K562 (cell line): ENCODE results near the gene P2RX3. TPM values are rescaled to one million over a fixed set of nuclear protein-coding genes. Genes with fewer than 3 reads are reported as not detected.

Source experiments
- ATAC-seq: fragments of 200-7000 bp; cut with Tn5 transposase; 3 replicates; pipeline ENCODE4 v1.9.1; 2020; ENCODE audit warnings: moderate library complexity
- BruUV-seq: library from RNA; stranded (reverse); fragments of 400-500 nt; replicated peaks from 2 replicates; lab custom pipeline; 2021; lab: Mats Ljungman, UMichigan
- CTCF ChIA-PET: fragments of 300-600 bp; formaldehyde crosslinking; extraction: SDS; loops from one replicate; lab custom pipeline; 2021; ENCODE audit warnings: low intra/inter-chr PET ratio; lab: Yijun Ruan, JAX
- POLR2A ChIA-PET: fragments of 300-600, 350-650 bp; sonication (Branson Sonifier 250); formaldehyde crosslinking; extraction: SDS; loops from one replicate; lab custom pipeline; 2021; ENCODE audit warnings: antibody characterized with exemption, inconsistent platforms; lab: Yijun Ruan, JAX
- DNase-seq, 4 experiments: peaks; one replicate each; pipeline versions ENCODE4 v3.0.0 to v3.0.0-alpha.2; 2011 to 2018; ENCODE audit warnings: low spot score in 3 of 4, mixed read lengths in 3 of 4; ENCODE audit errors: extremely low read depth in 1 of 4
- FAIRE-seq: peaks from 2 replicates; lab custom pipeline; 2011; peaks lifted over from hg19 to GRCh38; lab: Jason Lieb, UNC
- H2AFZ ChIP-seq: 2 replicates; pipeline ENCODE4 v1.6.0; 2011; ENCODE audit warnings: low read depth, low read length, control low read depth, inconsistent platforms
- H3K27ac ChIP-seq: fragments of 200-600 bp; 3 replicates; pipeline ENCODE4 v1.8.0; 2011; ENCODE audit warnings: low read depth, mild to moderate bottlenecking, control low read depth, inconsistent platforms, low read length, moderate library complexity, mixed read lengths; ENCODE audit errors: extremely low read depth
- H3K27me3 ChIP-seq, 2 experiments: fragments of 300-600 bp in 1 of 2; 2 replicates in 1 of 2; 3 replicates in 1 of 2; pipeline versions ENCODE4 v1.6.0 to v1.8.0; 2011; ENCODE audit warnings: inconsistent platforms in 2 of 2, low read length in 2 of 2, mild to moderate bottlenecking in 1 of 2, mixed read lengths in 1 of 2, moderate library complexity in 1 of 2; ENCODE audit not compliant: control insufficient read depth in 2 of 2, insufficient read depth in 2 of 2
- H3K36me3 ChIP-seq: fragments of 300-600 bp; 3 replicates; pipeline ENCODE4 v1.8.0; 2011; ENCODE audit warnings: mild to moderate bottlenecking, low read length, inconsistent platforms; ENCODE audit not compliant: control insufficient read depth, insufficient read depth
- H3K4me1 ChIP-seq, 2 experiments: fragments of 200-600 bp in 1 of 2; replicated peaks in 1 of 2; 2 replicates in 1 of 2; 3 replicates in 1 of 2; pipeline versions ENCODE4 v1.5.1 to v1.8.0; 2011; ENCODE audit warnings: inconsistent platforms in 2 of 2, low read length in 2 of 2, mild to moderate bottlenecking in 1 of 2, mixed read lengths in 1 of 2, moderate library complexity in 1 of 2; ENCODE audit not compliant: control insufficient read depth in 2 of 2, insufficient read depth in 2 of 2
- H3K4me2 ChIP-seq: 2 replicates; pipeline ENCODE4 v1.6.1; 2011; ENCODE audit warnings: low read length, control low read depth, inconsistent platforms, mixed read lengths; ENCODE audit not compliant: insufficient read depth
- H3K4me3 ChIP-seq: fragments of 200-600 bp; sonication (generic), shearing (Covaris generic); 2 replicates; pipeline ENCODE4 v1.5.1; 2016; ENCODE audit warnings: control low read depth, inconsistent platforms
- H3K79me2 ChIP-seq: fragments of 200-600 bp; 3 replicates; pipeline ENCODE4 v1.8.0; 2011; ENCODE audit warnings: low read length, inconsistent platforms; ENCODE audit not compliant: control insufficient read depth, insufficient read depth
- H3K9ac ChIP-seq, 2 experiments: 2 replicates each; pipeline versions ENCODE4 v1.6.0 to v1.6.1; 2011; ENCODE audit warnings: low read depth in 2 of 2, low read length in 2 of 2, control low read depth in 1 of 2, inconsistent platforms in 1 of 2, mild to moderate bottlenecking in 1 of 2, mixed read lengths in 1 of 2; ENCODE audit not compliant: insufficient read depth in 1 of 2
- H3K9me1 ChIP-seq: one replicate; pipeline ENCODE4 v1.6.0; 2011; ENCODE audit warnings: inconsistent platforms, mild to moderate bottlenecking, low read length, moderate library complexity; ENCODE audit not compliant: control insufficient read depth, insufficient read depth
- H3K9me3 ChIP-seq: replicated peaks from 2 replicates; pipeline ENCODE4 v1.5.1; 2011; ENCODE audit warnings: low read depth, low read length, inconsistent platforms; ENCODE audit not compliant: control insufficient read depth, insufficient read depth
- H4K20me1 ChIP-seq: replicated peaks from 2 replicates; pipeline ENCODE4 v1.6.1; 2011; ENCODE audit warnings: low read length, inconsistent platforms, mixed read lengths; ENCODE audit not compliant: control insufficient read depth, insufficient read depth
- NFYB ChIP-seq: IDR thresholded peaks from 2 replicates; pipeline ENCODE4 v1.6.1; 2011; ENCODE audit warnings: mild to moderate bottlenecking, moderate library complexity; ENCODE audit not compliant: insufficient read length; ENCODE audit errors: extremely low read depth
- SP2 ChIP-seq: IDR thresholded peaks from 2 replicates; pipeline ENCODE4 v1.6.1; 2011; ENCODE audit warnings: mild to moderate bottlenecking, low read depth, low read length, moderate library complexity; ENCODE audit not compliant: poor library complexity, severe bottlenecking; ENCODE audit errors: extremely low read depth
- ZNF12 ChIP-seq: sonication (generic); formaldehyde crosslinking; IDR thresholded peaks from 2 replicates; pipeline ENCODE4 v1.4.0; 2020; ENCODE audit warnings: mild to moderate bottlenecking, missing genetic modification reagents
- WGBS: fragments of 100-300 bp; shearing (Covaris generic); methylation state at CpG from one replicate; pipeline ENCODE4 v1.1.6; 2016; ENCODE audit warnings: low coverage, mixed read lengths; ENCODE audit not compliant: insufficient coverage; ENCODE audit errors: missing lambda C conversion rate; 5-methylcytosine and 5-hydroxymethylcytosine counted together
- in situ Hi-C: fragments of 300-500 bp; cut with MboI; formaldehyde crosslinking; loops from 4 replicates; pipeline ENCODE4 v1.15.0; 2018; ENCODE audit warnings: inconsistent platforms, mixed read lengths
- intact Hi-C: fragments of 100-400 bp; cut with micrococcal nuclease; formaldehyde crosslinking; loops from 2 replicates; pipeline ENCODE4 v1.14.2; 2022
- polyA plus RNA-seq, 8 experiments: library from polyadenylated mRNA; depleted of rRNA in 4 of 8; stranded (reverse) in 5 of 8; unstranded in 3 of 8; fragments of >200 nt; fragmentation: Nextera tagmentation in 2 of 8; fragmentation: Illumina TruSeq in 1 of 8; extraction: Ambion mirVana in 2 of 8; extraction: Trizol in 1 of 8; gene quantifications; 2 replicates each; pipeline versions ENCODE4 v1.2.1 to v1.2.3, GENCODE V29; 2011 to 2014; ENCODE audit warnings: inconsistent platforms in 1 of 8, missing spikeins in 1 of 8
- total RNA-seq, 7 experiments: library from RNA; depleted of rRNA in 6 of 7; stranded (reverse); fragments of >200 nt in 6 of 7; fragmentation: Illumina TruSeq in 2 of 7; extraction: Trizol in 2 of 7; gene quantifications; 2 replicates each; pipeline versions ENCODE4 v1.2.1 to v1.2.3, GENCODE V29; 2011 to 2021; ENCODE audit warnings: low replicate concordance in 1 of 7
- TF ChIP-seq, protein P1 (sequence below): sonication (generic); IDR thresholded peaks from 2 replicates; pipeline ENCODE4 v1.6.1; 2016

Gene P2RX3
- total and polyA plus RNA-seq, 9 of the 15 experiments (the other 6 are each of a cell fraction or from before 2014, with no cell fraction given): not detected

DNA sequence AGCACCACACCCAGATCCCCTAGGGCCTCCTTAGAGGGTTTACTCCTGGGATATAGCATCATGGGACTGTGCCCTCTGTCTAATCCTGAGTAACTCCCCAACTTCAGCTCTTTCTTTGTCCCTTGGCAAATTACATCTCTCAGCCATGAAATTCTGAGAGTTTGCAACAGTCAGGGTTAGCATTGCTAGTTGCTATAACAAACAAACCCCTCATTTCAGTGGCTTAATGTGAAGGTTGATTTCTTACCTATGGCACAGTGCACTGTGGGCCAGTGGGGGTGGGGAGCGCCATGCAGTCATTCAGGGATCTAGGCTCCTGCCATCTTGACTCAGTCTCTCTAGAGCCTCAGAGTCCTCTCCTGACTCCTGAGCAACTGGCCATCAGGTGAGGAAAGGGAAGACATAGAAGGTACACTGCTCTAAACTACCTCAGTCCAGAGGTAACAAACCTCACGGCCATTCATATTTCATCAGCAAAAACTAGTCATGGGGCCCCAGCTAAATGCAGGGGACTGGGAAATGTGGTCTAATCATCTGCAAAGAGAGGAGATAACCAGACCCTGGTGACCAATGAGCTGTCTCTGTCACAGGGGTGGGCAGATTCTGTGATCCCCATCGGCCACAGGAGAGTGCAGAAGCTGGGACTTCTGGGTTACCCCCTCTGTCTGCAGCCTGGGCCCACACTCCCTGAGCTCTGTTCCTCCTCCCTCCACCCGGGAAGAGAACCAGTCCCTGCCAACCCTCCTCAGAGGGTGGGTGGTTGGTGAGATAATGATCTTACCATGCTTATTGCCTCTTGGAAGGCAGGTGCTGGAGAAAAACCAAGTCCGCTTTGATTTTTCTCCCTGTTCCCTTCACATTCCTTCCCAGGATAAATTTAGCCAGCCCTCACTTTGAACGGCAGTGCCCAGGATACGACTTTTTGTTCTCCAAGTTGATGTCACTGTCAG lies 25.3 kb downstream of the P2RX3 start:
- Histone ChIP-seq H2AFZ (no peak overlapping the region), H3K9ac (no peak overlapping the region), H3K27ac (no peak overlapping the region), H4K20me1 (no peaks in the 10 kb centered on the region), H3K4me2 (peak overlapping the region; percentile 12), H3K9me1 (no peaks in the 10 kb centered on the region), H3K27me3 (no peaks in the 10 kb centered on the region), H3K9me3 (no peaks in the 10 kb centered on the region), H3K36me3 (no peaks in the 10 kb centered on the region), H3K79me2 (no peaks in the 10 kb centered on the region), H3K4me3 (no peak overlapping the region), H3K4me1 (peaks cover 13 to 20% of the 10 kb centered on the region in 2 experiments)
- ATAC-seq (no peak), DNase-seq (no peak), FAIRE-seq (no peak)
- in situ Hi-C loops (no loop called here), intact Hi-C loops (no loop called here)
- peak; percentile 27 for TF ChIP-seq NFYB
- TF ChIP-seq ZNF12 (CRISPR knock-in tag): peak; percentile 100
- TF ChIP-seq, protein P1, sequence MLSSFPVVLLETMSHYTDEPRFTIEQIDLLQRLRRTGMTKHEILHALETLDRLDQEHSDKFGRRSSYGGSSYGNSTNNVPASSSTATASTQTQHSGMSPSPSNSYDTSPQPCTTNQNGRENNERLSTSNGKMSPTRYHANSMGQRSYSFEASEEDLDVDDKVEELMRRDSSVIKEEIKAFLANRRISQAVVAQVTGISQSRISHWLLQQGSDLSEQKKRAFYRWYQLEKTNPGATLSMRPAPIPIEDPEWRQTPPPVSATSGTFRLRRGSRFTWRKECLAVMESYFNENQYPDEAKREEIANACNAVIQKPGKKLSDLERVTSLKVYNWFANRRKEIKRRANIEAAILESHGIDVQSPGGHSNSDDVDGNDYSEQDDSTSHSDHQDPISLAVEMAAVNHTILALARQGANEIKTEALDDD: peak; percentile 83
- TF ChIP-seq SP2: no peak
- WGBS: 28% methylated on average over 7 of the region's 7 CpGs
- no TSS peak for BruUV-seq
- ChIA-PET CTCF (no interaction called here), POLR2A (interaction anchor here (1.1 to 2.1 kb wide), 2 partner anchors 10 kb away, joined by 5 read pairs; no protein-coding TSS in a partner anchor)
